ENCODE data around the gene NDST1. TPM values are rescaled to one million over a fixed set of nuclear protein-coding genes. Genes with fewer than 3 reads are reported as not detected.

The NDST1 gene
- total RNA-seq, 1 donor from 2014 or later = 321 TPM

DNA sequence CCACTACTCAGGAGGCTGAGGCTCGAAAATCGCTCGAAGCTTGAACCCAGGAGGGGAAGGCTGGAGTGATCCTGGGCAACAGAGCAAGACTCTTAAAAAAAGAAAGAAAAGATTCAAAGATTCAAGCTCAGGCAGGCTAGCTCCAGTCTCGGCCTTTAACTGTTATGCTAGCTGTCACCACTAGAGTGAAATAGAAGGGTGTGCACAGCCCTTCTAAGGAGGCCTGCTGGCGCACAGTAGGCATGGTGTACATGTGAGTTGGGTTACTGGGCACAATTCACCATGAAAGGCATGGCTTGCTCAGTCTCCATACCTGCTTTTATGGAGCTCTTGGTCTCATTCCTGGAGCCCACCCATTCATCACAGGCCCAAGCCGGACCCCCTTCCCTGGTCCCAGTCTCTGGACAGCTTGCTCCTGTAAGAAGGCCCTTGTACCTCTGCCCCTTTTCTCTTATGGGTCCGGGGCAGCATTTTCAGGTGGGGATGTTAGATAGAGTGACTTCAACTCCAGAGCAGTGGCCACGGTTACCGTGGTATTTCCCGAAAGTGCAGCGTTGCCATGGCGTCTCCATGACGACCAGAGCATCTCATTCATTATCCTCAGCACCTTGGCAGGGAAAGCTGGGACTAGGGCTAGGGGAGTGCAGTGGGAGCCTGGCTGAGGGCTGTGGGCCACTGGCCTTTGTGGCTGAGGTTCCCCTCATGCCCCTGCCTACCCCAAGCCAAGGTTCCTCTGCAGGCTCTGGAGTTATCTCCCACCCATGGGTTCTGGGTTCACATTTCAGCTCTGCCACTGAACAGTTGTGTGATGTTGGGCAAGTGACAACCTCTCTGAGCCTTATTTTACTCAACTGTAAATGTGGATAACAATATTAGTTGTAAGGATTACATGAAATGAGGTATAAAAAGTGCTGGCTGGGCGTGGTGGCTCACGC lies 5.7 kb downstream of the NDST1 start:
- no peaks in the 10 kb centered on the region for H3K36me3 ChIP-seq (ENCODE audit: insufficient read depth, low read length)
- TF ChIP-seq EZH2 (IDR thresholded peaks at IDR 0.05; ENCODE audit: insufficient read depth, low read length) = no peak
- TF ChIP-seq, protein P1, sequence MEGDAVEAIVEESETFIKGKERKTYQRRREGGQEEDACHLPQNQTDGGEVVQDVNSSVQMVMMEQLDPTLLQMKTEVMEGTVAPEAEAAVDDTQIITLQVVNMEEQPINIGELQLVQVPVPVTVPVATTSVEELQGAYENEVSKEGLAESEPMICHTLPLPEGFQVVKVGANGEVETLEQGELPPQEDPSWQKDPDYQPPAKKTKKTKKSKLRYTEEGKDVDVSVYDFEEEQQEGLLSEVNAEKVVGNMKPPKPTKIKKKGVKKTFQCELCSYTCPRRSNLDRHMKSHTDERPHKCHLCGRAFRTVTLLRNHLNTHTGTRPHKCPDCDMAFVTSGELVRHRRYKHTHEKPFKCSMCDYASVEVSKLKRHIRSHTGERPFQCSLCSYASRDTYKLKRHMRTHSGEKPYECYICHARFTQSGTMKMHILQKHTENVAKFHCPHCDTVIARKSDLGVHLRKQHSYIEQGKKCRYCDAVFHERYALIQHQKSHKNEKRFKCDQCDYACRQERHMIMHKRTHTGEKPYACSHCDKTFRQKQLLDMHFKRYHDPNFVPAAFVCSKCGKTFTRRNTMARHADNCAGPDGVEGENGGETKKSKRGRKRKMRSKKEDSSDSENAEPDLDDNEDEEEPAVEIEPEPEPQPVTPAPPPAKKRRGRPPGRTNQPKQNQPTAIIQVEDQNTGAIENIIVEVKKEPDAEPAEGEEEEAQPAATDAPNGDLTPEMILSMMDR (IDR thresholded peaks at IDR 0.05; ENCODE audit: insufficient read depth, low read depth, low read length) = peak; percentile 15
- no peak overlapping the region for H3K4me3 ChIP-seq (ENCODE audit: insufficient read depth, low read depth, low read length)
- Mint-ChIP-seq H3K4me1 (ENCODE audit: low read depth, unreplicated experiment) (peaks cover 72% of the 10 kb centered on the region), H3K27me3 (ENCODE audit: low read depth, unreplicated experiment) (no peaks in the 10 kb centered on the region), H3K4me3 (ENCODE audit: unreplicated experiment) (no peak overlapping the region), H3K9me3 (ENCODE audit: unreplicated experiment) (no peaks in the 10 kb centered on the region), H3K36me3 (ENCODE audit: low read depth, unreplicated experiment) (peaks cover 7% of the 10 kb centered on the region), H3K27ac (ENCODE audit: unreplicated experiment) (peak overlapping the region; percentile 75)
- no peak overlapping the region for H2AFZ ChIP-seq (ENCODE audit: low read depth, low read length)
- no peak for DNase-seq (ENCODE audit: low read depth)
- no peaks in the 10 kb centered on the region for H3K9me3 ChIP-seq (ENCODE audit: insufficient read depth, low read depth, low read length)
- H4K20me1 ChIP-seq (ENCODE audit: insufficient read depth, low read length) = peaks cover 81% of the 10 kb centered on the region
- peak overlapping the region; percentile 88 for H3K27ac ChIP-seq (ENCODE audit: low read depth, low read length)
- no peak for FAIRE-seq
- peaks cover 88% of the 10 kb centered on the region for H3K79me2 ChIP-seq (ENCODE audit: insufficient read depth, low read length)
- H3K9ac ChIP-seq (ENCODE audit: low read length) = peak overlapping the region; percentile 75
- peaks cover 82% of the 10 kb centered on the region for H3K4me1 ChIP-seq (ENCODE audit: insufficient read depth, low read length)
- peak overlapping the region; percentile 68 for H3K4me2 ChIP-seq (ENCODE audit: low read length)
- no peaks in the 10 kb centered on the region for H3K27me3 ChIP-seq (ENCODE audit: insufficient read depth, low read length)

DNA sequence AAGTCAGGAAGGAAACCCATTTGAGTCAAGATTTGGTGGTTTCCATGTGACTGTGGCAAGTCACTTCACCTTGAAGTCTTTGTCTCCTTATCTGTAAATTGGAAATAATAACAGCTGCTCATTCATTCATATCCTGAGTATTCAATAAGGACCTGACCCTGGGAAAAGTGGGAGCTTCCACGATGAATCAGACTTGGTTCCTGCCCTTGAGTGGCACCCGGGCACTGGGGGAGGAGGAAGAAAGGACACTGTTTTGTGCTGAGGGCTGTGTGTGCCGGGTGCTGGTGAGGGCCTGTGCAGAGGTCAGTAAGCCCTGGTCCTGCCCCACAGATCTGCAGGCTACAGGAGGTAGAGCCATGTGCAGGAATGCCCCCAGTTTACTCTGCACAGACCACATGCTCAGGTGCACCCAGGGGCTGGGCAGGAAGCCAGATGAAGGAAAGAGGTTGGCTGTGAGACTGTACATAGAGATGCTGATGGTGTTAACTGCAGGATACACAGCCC lies 6.8 kb downstream of the NDST1 start:
- FAIRE-seq = no peak
- Histone ChIP-seq H3K27ac (ENCODE audit: low read depth, low read length) (peak overlapping the region; percentile 88), H3K9ac (ENCODE audit: low read length) (peak overlapping the region; percentile 75), H3K4me2 (ENCODE audit: low read length) (peak overlapping the region; percentile 68), H3K27me3 (ENCODE audit: insufficient read depth, low read length) (no peaks in the 10 kb centered on the region), H3K4me3 (ENCODE audit: insufficient read depth, low read depth, low read length) (peak overlapping the region; percentile 3), H3K36me3 (ENCODE audit: insufficient read depth, low read length) (peaks cover 3% of the 10 kb centered on the region), H4K20me1 (ENCODE audit: insufficient read depth, low read length) (peaks cover 76% of the 10 kb centered on the region), H3K79me2 (ENCODE audit: insufficient read depth, low read length) (peaks cover 87% of the 10 kb centered on the region), H3K4me1 (ENCODE audit: insufficient read depth, low read length) (peaks cover 76% of the 10 kb centered on the region), H3K9me3 (ENCODE audit: insufficient read depth, low read depth, low read length) (no peaks in the 10 kb centered on the region), H2AFZ (ENCODE audit: low read depth, low read length) (no peak overlapping the region)
- DNase-seq (ENCODE audit: low read depth) = peak; percentile 69
- H3K27me3 Mint-ChIP-seq (ENCODE audit: low read depth, unreplicated experiment) = no peaks in the 10 kb centered on the region
- peak overlapping the region; percentile 75 for H3K4me3 Mint-ChIP-seq (ENCODE audit: unreplicated experiment)
- peaks cover 10% of the 10 kb centered on the region for H3K36me3 Mint-ChIP-seq (ENCODE audit: low read depth, unreplicated experiment)
- peak overlapping the region; percentile 98 for H3K27ac Mint-ChIP-seq (ENCODE audit: unreplicated experiment)
- no peak for TF ChIP-seq EZH2 (IDR thresholded peaks at IDR 0.05; ENCODE audit: insufficient read depth, low read length)
- TF ChIP-seq, protein P1 (IDR thresholded peaks at IDR 0.05; ENCODE audit: insufficient read depth, low read depth, low read length) = no peak
- peaks cover 74% of the 10 kb centered on the region for H3K4me1 Mint-ChIP-seq (ENCODE audit: low read depth, unreplicated experiment)
- no peaks in the 10 kb centered on the region for H3K9me3 Mint-ChIP-seq (ENCODE audit: unreplicated experiment)

All from astrocyte (in vitro differentiated cells and primary cell).